DND-41 (cell line): ENCODE measurements around the gene OR13A1.

ENCODE experiments used
- ATAC-seq: fragments of 200-7000 bp; cut with Tn5 transposase; 3 replicates; pipeline ENCODE4 v1.9.1; 2021; ENCODE audit warnings: low read depth; ENCODE audit not compliant: insufficient read depth
- DNase-seq: peaks from one replicate; pipeline ENCODE4 v3.0.0-alpha.2; 2020
- H2AFZ ChIP-seq: 2 replicates; pipeline ENCODE4 v1.6.0; 2012; ENCODE audit warnings: low read depth, low read length
- H3K27ac ChIP-seq: 2 replicates; pipeline ENCODE4 v1.5.1; 2012; ENCODE audit warnings: low read length, inconsistent platforms
- H3K27me3 ChIP-seq: fragments of 200-600 bp; sonication (generic); 2 replicates; pipeline ENCODE4 v1.6.0; 2012; ENCODE audit warnings: low read length, mild to moderate bottlenecking, inconsistent platforms; ENCODE audit not compliant: insufficient read depth, poor library complexity
- H3K36me3 ChIP-seq: 2 replicates; pipeline ENCODE4 v1.5.1; 2012; ENCODE audit warnings: low read length, inconsistent platforms; ENCODE audit not compliant: insufficient read depth
- H3K4me1 ChIP-seq: 2 replicates; pipeline ENCODE4 v1.5.1; 2012; ENCODE audit warnings: mild to moderate bottlenecking, low read length; ENCODE audit not compliant: insufficient read depth
- H3K4me2 ChIP-seq: 2 replicates; pipeline ENCODE4 v1.6.0; 2012; ENCODE audit warnings: mild to moderate bottlenecking, moderate library complexity, low read length, inconsistent platforms; ENCODE audit not compliant: insufficient read depth
- H3K4me3 ChIP-seq, 2 experiments: fragments of 200-600 bp in 1 of 2; shearing (Covaris generic) in 1 of 2; 2 replicates each; pipeline ENCODE4 v1.5.1; 2012 to 2016; ENCODE audit warnings: inconsistent platforms in 2 of 2, low read length in 2 of 2, mild to moderate bottlenecking in 2 of 2, low read depth in 1 of 2, moderate library complexity in 1 of 2
- H3K79me2 ChIP-seq: 2 replicates; pipeline ENCODE4 v1.6.0; 2012; ENCODE audit warnings: low read length, inconsistent platforms; ENCODE audit not compliant: insufficient read depth
- H3K9ac ChIP-seq: 2 replicates; pipeline ENCODE4 v1.6.0; 2012; ENCODE audit warnings: low read depth, mild to moderate bottlenecking, inconsistent platforms, low read length, moderate library complexity
- H3K9me3 ChIP-seq: 2 replicates; pipeline ENCODE4 v1.5.1; 2012; ENCODE audit warnings: low read length, moderate library complexity, mild to moderate bottlenecking, inconsistent platforms; ENCODE audit not compliant: insufficient read depth, severe bottlenecking
- H4K20me1 ChIP-seq: 2 replicates; pipeline ENCODE4 v1.6.0; 2012; ENCODE audit warnings: low read length; ENCODE audit not compliant: insufficient read depth
- EZH2 ChIP-seq: IDR thresholded peaks from 3 replicates; pipeline ENCODE4 v1.6.1; 2012; ENCODE audit warnings: borderline replicate concordance, low read depth, mild to moderate bottlenecking, moderate library complexity, low read length, inconsistent platforms; ENCODE audit not compliant: severe bottlenecking
- TF ChIP-seq, protein P1 (sequence below): IDR thresholded peaks from 2 replicates; pipeline ENCODE4 v1.5.1; 2012; ENCODE audit warnings: borderline replicate concordance, low read length, moderate library complexity, mild to moderate bottlenecking; ENCODE audit not compliant: poor library complexity, severe bottlenecking; ENCODE audit errors: extremely low read depth

Gene OR13A1

DNA sequence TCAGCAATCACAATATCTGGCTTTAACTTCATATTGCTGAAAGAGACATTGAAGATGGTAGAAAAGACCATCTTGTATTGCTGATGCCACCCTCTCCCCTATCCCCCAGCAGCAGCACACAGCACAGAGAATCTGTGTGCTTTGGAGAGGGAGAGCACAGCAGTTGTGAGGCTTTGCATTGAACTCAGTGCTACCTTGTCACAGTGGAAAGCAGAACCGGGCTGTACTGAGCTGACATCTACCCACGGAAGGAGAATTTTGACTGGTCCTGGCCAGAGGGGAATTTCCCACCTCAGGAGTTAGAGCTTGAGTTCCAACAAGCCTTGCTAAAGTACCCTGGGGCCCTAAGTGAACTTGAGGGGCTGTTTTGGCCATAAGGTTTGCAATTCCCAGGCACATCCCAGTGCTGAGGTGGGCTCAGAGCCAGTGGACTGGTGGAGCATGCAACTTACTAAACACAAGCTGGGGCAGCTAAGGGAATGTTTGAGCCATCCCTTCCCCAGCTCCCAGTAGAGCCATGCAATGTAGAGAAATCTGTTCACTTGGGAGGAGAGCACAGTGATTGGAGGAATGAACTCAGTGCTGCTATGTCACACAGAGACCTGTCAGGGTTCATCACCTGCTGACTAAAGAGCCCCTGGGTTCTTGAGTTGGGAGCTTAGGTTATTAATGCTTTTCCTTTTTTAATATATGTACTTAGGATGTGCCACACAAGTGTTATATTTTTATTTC is 62.1 kb downstream of the OR13A1 start:
- Histone ChIP-seq H3K4me3 (no peak overlapping the region), H3K27ac (no peak overlapping the region), H3K36me3 (no peaks in the 10 kb centered on the region), H2AFZ (no peak overlapping the region), H3K4me1 (peaks cover 3% of the 10 kb centered on the region; the same call in 1 of the 2 replicates), H3K79me2 (no peaks in the 10 kb centered on the region), H3K9me3 (no peaks in the 10 kb centered on the region), H3K27me3 (peaks cover 5% of the 10 kb centered on the region), H3K4me2 (no peak overlapping the region), H3K9ac (no peak overlapping the region), H4K20me1 (no peaks in the 10 kb centered on the region)
- DNase-seq (no peak), ATAC-seq (no peak)
- TF ChIP-seq, protein P1, sequence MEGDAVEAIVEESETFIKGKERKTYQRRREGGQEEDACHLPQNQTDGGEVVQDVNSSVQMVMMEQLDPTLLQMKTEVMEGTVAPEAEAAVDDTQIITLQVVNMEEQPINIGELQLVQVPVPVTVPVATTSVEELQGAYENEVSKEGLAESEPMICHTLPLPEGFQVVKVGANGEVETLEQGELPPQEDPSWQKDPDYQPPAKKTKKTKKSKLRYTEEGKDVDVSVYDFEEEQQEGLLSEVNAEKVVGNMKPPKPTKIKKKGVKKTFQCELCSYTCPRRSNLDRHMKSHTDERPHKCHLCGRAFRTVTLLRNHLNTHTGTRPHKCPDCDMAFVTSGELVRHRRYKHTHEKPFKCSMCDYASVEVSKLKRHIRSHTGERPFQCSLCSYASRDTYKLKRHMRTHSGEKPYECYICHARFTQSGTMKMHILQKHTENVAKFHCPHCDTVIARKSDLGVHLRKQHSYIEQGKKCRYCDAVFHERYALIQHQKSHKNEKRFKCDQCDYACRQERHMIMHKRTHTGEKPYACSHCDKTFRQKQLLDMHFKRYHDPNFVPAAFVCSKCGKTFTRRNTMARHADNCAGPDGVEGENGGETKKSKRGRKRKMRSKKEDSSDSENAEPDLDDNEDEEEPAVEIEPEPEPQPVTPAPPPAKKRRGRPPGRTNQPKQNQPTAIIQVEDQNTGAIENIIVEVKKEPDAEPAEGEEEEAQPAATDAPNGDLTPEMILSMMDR: no peak
- TF ChIP-seq EZH2: no peak
